Bronchial epithelial cell (primary cell): ENCODE measurements around the gene ZNF391. TPM values are rescaled to one million over a fixed set of nuclear protein-coding genes. Genes with fewer than 3 reads are reported as not detected.
A peak's percentile ranks its signal among the peaks of the same experiment; 100 is the strongest.

Source experiments
- DNase-seq: peaks from one replicate; pipeline ENCODE4 v3.0.0-alpha.2; 2010; ENCODE audit warnings: low read depth
- FAIRE-seq: peaks from 2 replicates; lab custom pipeline; 2011; peaks lifted over from hg19 to GRCh38; lab: Jason Lieb, UNC
- H3K27me3 ChIP-seq: 2 replicates; pipeline ENCODE4 v1.5.1; 2011; ENCODE audit warnings: low read length; ENCODE audit not compliant: control insufficient read depth, insufficient read depth
- H3K36me3 ChIP-seq: 2 replicates; pipeline ENCODE4 v1.5.1; 2011; ENCODE audit warnings: low read length; ENCODE audit not compliant: control insufficient read depth, insufficient read depth
- H3K4me3 ChIP-seq: 2 replicates; pipeline ENCODE4 v1.5.1; 2011; ENCODE audit warnings: mild to moderate bottlenecking, low read depth, low read length, control low read depth
- CTCF ChIP-seq: IDR thresholded peaks from 2 replicates; pipeline ENCODE4 v1.5.1; 2011; ENCODE audit warnings: mild to moderate bottlenecking, moderate library complexity, low read length, control low read depth, inconsistent platforms; ENCODE audit not compliant: insufficient read depth, severe bottlenecking
- total RNA-seq: library from RNA; depleted of rRNA; stranded (reverse); fragments of >200 nt; gene quantifications from 2 replicates; pipeline ENCODE4 v1.2.1, GENCODE V29; 2014

The ZNF391 gene
- total RNA-seq, 1 donor from 2014 or later, result 0.53 TPM

GRCh38 chr6:27383481-27383880, 5.1 kb upstream of the ZNF391 start:
- no peak for FAIRE-seq
- H3K36me3 ChIP-seq, result no peaks in the 10 kb centered on the region
- no peak overlapping the region for H3K4me3 ChIP-seq
- DNase-seq, result no peak
- TF ChIP-seq CTCF, result no peak
- no peaks in the 10 kb centered on the region for H3K27me3 ChIP-seq

DNA sequence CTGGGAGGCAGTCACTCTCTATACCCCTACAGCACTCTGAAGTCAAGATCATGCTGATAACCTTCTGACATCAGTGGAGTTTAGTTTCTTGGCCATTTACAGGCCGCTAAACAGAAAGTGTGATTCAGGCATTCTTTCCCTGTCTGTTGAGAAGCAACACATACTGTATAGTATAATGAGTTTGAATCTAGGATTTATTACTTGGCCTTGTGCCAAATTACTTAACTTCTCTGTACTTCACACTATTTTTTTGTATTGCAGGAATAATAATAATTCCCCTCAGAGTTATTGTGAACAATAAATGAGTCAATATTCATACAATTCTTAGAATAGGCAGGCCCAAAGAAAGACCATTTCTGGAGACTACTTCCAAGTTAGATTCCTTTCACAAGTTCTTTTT, 4.1 kb downstream of the ZNF391 start:
- H3K4me3 ChIP-seq, result no peak overlapping the region
- H3K36me3 ChIP-seq, result no peaks in the 10 kb centered on the region
- no peak for FAIRE-seq
- DNase-seq, result no peak
- TF ChIP-seq CTCF, result no peak
- no peaks in the 10 kb centered on the region for H3K27me3 ChIP-seq

GRCh38 chr6:27394073-27394472, 5.5 kb downstream of the ZNF391 start:
- H3K4me3 ChIP-seq, result no peak overlapping the region
- DNase-seq (no peak), FAIRE-seq (no peak)
- H3K27me3 ChIP-seq, result no peaks in the 10 kb centered on the region
- no peaks in the 10 kb centered on the region for H3K36me3 ChIP-seq
- no peak for TF ChIP-seq CTCF

DNA sequence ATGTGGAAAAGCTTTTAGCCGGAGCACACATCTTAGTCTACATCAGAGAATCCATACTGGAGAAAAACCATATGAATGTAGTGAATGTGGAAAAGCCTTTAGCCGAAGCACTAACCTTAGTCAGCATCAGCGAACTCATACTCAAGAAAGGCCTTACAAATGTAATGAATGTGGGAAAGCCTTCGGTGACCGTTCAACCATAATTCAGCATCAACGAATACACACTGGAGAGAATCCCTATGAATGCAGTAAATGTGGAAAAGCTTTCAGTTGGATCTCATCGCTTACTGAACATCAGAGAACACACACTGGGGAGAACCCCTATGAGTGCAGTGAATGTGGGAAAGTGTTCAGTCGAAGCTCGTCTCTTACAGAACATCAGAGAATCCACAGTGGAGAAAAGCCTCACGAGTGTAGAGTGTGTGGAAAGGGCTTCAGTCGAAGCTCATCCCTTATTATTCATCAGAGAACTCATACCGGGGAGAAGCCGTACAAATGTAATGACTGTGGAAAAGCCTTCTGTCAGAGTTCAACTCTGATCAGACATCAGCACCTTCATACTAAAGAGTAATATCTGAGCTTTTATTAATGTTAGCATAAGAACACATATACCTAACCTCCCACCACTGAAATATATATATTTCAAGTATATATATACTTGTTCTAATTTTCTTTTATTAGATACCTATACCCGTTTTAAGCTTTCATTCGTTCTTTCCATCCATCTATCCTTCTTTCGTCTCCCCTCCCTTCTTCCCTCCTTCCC, 12.5 kb downstream of the ZNF391 start:
- FAIRE-seq (no peak), DNase-seq (no peak)
- H3K36me3 ChIP-seq, result no peaks in the 10 kb centered on the region
- no peak for TF ChIP-seq CTCF
- H3K4me3 ChIP-seq, result no peak overlapping the region
- no peaks in the 10 kb centered on the region for H3K27me3 ChIP-seq

GRCh38 chr6:27406085-27406484, 17.5 kb downstream of the ZNF391 start:
- DNase-seq (no peak), FAIRE-seq (peak; percentile 60)
- Histone ChIP-seq H3K27me3 (no peaks in the 10 kb centered on the region), H3K4me3 (no peak overlapping the region), H3K36me3 (no peaks in the 10 kb centered on the region)
- TF ChIP-seq CTCF, result no peak
